Hepatocyte (in vitro differentiated cells): ENCODE measurements around the gene LMF2.
"Not testable (repeated sequence)": the region's sequence is repeated elsewhere in the genome, so short reads cannot be mapped to it uniquely, and the experiment has no call there.

Experiments used
- CTCF ChIP-seq: fragments of 200-600 bp; sonication (generic); IDR thresholded peaks from 2 replicates; pipeline ENCODE4 v1.5.1; 2016; ENCODE audit warnings: antibody characterized with exemption, mild to moderate bottlenecking; ENCODE audit not compliant: poor library complexity
- EZH2 ChIP-seq: fragments of 200-600 bp; sonication (generic); IDR thresholded peaks from 2 replicates; pipeline ENCODE4 v1.6.1; 2016; ENCODE audit warnings: antibody characterized with exemption, mild to moderate bottlenecking, borderline replicate concordance
- EZH2phosphoT487 ChIP-seq: fragments of 200-600 bp; sonication (generic); IDR thresholded peaks from one replicate; pipeline ENCODE4 v1.6.1; 2018; ENCODE audit warnings: antibody characterized with exemption, mild to moderate bottlenecking, low read depth, moderate library complexity; ENCODE audit not compliant: unreplicated experiment, severe bottlenecking

GRCh38 chr22:50533856-50534711 is 26.6 kb upstream of the LMF2 start:
- not testable (repeated sequence) for TF ChIP-seq CTCF, EZH2, EZH2phosphoT487
